GM19328 (cell line): ENCODE measurements around the gene MSI2.
A peak's percentile ranks its signal among the peaks of the same experiment; 100 is the strongest.
"Not testable (repeated sequence)": the region's sequence is repeated elsewhere in the genome, so short reads cannot be mapped to it uniquely, and the experiment has no call there.

Source experiments
- ATAC-seq: cut with Tn5 transposase; IDR thresholded peaks from one replicate; pipeline ENCODE4 v1.9.1; 2021; ENCODE audit warnings: mild to moderate bottlenecking, moderate library complexity; ENCODE audit not compliant: unreplicated experiment

MSI2 gene

DNA sequence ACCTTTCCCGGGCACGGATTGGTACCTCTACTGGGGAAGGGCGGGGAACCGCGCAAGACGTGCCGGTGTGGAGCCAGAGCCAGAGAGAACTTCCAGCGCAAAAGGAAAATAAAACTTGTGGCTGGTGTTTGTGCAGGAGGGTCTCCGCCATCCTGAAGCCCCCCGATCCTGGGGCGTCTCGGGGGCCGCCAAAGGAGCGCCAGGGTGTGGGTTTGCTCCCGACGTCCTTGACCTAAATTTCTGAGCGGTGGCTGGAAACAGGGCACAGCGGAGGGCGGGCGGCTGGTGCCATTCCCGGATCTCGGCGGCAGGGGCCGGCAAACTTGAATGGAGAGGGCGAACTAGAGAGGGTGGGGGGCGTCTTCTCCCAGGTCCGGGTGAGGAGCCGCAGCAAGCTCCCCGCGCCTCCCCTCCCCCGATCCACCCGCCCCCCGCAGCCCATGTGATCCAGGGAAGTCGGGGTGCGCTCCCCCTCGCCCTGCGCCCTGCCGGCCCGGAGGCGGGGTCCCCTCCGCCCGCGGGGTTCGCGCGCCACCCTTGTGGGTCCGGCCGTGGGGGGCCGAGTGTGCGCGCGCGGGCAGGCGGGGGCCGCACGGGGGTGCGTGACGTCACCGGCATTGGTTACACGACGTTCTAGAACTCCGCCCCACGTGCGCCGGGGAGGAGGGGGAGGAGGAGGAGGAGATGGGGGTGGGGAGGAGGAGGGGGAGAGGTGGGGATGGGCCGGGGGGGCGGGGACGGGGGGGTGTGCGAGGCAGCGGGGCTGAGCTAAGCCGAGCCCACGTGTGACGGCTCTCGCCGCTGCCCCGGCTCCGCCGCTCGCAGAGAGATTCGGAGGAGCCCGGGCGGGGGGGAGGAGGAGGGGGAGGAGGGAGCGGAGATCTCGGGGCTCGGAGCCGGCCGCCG, at the start of gene MSI2:
TSS of gene MSI2 (plus strand) at position 748 of the 906 bp plus-strand sequence. CDS start 220 bp downstream, outside the sequence.
- ATAC-seq = peak; percentile 73

GRCh38 chr17:57206928-57207327, 49.4 kb upstream of the MSI2 start:
- ATAC-seq = no peak

GRCh38 chr17:57207396-57207795, 48.9 kb upstream of the MSI2 start:
- no peak for ATAC-seq

GRCh38 chr17:57210224-57210553, 46.1 kb upstream of the MSI2 start:
- ATAC-seq = no peak

GRCh38 chr17:57210972-57211411, 45.3 kb upstream of the MSI2 start:
- no peak for ATAC-seq

DNA sequence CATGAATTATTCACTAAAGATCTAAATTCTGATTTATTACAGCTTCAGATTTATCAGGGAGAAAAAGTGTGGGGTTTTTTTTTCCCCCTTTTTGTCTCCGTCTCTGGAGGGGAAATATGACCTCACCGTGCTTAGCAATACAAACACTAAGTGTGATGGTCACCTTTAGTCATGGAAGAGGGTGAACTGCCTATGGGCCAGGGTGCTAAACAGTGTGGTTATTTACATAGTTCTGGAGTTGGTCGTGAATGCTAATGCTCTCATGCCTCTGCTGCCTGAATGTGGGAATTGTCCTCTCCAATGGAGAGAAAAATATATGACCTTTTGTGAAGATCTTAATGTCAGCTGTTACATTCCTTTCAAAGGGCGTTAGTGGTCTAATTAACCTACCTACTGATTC, 44.8 kb upstream of the MSI2 start:
- no peak for ATAC-seq

DNA sequence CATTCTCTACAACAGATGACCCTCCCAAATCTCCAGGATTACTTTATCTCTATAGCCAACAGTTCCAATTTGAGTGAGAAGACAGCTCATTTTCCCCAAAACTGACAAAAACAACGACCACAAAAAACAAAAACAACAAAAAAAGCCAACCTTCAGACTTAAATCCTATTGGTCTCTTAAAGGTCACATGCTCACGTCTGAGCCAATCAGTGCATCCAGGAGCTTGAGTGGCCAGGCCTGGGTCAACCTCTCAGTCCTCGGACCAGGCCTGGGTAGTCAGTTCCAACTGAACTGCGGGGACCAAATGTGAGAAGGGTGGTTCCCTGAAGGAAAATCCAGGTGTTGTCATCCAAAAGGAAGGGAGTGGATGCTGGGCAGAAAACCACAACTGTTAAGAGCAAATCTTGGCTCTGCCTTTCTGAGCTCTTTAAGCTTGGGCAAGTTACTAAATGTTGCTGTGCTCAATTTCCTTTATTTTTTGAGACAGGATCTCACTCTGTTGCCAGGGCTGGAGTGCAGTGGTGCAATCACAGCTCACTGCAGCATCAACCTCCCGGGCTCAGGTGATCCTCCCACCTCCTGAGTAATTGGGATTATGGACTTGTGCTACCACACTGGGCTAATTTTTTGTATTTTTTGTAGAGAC, 43.0 kb upstream of the MSI2 start:
- ATAC-seq = no peak

DNA sequence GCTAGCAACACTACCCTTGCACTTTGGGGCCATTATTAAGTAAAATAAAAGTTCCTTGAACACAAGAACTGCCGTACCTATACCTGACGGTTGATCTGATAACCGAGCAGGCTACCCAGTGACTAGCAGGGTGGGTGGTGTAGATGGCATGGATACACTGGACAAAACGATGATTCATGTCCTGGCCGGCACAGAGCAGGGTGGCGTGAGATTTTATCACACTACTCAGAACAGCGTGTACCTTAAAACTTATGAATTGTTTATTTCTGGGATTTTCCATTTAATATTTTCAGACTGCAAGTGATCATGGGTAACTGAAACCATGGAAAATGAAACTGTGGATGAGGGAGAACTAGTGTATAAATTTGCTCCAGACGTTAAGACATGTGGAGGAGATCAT, 41.0 kb upstream of the MSI2 start:
- no peak for ATAC-seq

GRCh38 chr17:57221366-57222350, 34.7 kb upstream of the MSI2 start:
- ATAC-seq = no peak

GRCh38 chr17:57222422-57222821, 33.9 kb upstream of the MSI2 start:
- ATAC-seq = not testable (repeated sequence)

DNA sequence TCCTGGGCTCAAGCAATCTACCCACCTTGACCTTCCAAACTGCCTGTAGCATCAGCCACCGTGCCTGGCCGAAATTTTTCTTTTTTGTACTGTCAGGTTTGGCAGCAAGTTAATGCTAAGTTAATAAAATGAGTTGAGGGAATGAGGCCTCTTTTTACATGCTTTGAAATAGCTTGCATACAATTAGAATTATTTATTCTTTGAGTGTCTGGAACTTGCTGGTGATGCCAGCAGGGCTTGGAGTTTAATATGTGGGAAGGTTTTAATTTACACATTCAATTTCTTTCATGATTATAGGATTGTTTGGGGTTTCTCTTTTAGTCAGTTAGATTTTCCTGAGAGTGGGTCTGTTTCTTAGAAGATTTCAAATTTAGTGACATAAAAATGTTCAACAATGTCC, 31.2 kb upstream of the MSI2 start:
- no peak for ATAC-seq

DNA sequence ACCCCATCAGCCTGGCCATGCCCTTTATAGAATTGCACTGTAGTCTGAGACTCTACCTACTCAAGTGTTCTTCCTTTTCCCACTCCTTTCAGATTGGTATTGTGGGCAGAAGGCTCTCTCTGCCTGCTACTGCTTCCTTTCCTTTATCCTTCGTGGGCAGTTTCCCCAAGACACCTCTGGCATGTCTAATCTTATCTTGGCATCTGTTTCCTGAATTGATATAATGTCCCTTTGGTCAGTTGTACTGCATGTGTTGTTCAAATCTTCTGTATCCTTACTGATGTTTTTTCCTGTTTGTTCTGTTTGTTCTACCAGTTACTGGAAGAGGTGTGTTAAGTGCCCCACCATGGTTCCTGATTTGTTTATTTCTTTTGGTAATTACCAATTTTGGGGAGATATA, 29.5 kb upstream of the MSI2 start:
- no peak for ATAC-seq

DNA sequence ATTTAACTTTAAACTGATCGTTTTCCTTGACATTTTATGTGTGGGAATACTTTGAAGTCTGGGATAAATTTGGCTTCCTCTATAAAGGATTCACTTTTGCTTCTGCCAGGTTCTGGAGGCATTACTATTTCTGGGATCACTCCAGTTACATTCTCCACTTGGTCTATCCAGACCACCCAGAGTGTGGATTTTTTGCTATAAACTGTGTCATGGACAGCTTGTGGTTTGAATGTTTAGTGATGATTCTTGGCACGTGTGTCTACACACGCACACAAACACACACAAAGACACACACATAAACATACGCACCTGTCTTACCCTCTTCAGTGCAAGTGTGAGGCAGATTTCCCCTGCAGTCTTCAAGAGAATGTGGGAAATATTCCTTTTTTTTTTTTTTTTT, 27.4 kb upstream of the MSI2 start:
- no peak for ATAC-seq

GRCh38 chr17:57234061-57234738, 22.1 kb upstream of the MSI2 start:
- ATAC-seq = no peak

DNA sequence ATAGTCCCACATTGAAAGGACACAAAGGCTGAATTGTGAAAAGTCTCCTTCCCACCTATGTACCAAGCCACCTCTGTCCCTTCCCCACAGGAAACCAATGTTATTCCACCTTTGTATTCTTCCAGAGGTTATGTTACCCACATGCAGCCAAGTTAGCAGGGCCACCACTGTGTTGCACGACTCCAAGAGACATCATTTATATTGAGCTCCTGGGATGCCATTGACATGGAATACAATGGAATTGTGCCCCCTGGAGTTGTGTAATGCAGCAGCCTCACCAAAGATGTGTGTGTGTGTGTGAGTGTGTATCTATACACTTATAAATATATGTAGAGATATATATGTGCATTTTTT, 21.6 kb upstream of the MSI2 start:
- no peak for ATAC-seq

GRCh38 chr17:57235124-57235523, 21.2 kb upstream of the MSI2 start:
- ATAC-seq = no peak

GRCh38 chr17:57236686-57237299, 19.5 kb upstream of the MSI2 start:
- no peak for ATAC-seq

GRCh38 chr17:57240648-57241047, 15.7 kb upstream of the MSI2 start:
- no peak for ATAC-seq

GRCh38 chr17:57242148-57242547, 14.2 kb upstream of the MSI2 start:
- ATAC-seq = no peak

- ATAC-seq = no peak
These were observed 13.1 kb upstream of the MSI2 start for GRCh38 chr17:57243171-57243622.
